ENCODE data around the gene CIAO2A.

Gene CIAO2A

GRCh38 chr15:64022571-64022970, 71.1 kb downstream of the CIAO2A start:
- no peak overlapping the region for H3K27ac ChIP-seq
- no peak for TF ChIP-seq CTCF (conservative IDR thresholded peaks at IDR 0.05)

Data from VCaP (cell line).